Stomach (tissue), 4 donors: Measurements from ENCODE around the gene ALG1.

Experiments used
- POLR2AphosphoS5 ChIP-seq, 3 donors: sonication (generic); formaldehyde crosslinking; IDR thresholded peaks; one replicate each; pipeline ENCODE4 v1.6.1; 2016; ENCODE audit warnings: antibody characterized with exemption in 3 of 3
- TF ChIP-seq, protein P1 (sequence below), 7 experiments: fragments of 450-650 bp in 4 of 7; fragments of 200-600 bp in 3 of 7; sonication (generic) in 3 of 7; IDR thresholded peaks; one replicate each; pipeline ENCODE4 v1.5.1; 2016 to 2019; ENCODE audit warnings: antibody characterized with exemption in 7 of 7, control low read depth in 2 of 7, mild to moderate bottlenecking in 1 of 7

DNA sequence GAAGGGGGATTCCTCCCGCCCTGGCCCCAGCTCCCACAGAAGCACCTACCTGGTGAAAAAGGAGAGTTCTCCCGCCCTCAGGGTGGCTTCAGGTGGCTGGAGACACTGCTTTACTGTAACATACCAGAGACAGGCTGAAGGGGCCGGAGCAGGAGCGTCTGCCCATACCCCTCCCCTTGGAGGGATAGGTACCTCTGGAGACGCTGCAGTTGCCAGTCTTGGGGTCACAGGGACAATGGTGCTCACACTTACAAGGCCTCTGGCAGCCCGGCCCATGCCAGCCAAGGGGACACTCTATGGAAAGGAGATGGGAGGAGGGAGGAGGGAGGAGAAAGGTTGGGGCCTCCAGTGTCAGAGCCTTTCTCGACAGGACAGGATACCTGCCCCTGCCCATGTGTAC, 44.6 kb upstream of the ALG1 start:
- TF ChIP-seq, protein P1, sequence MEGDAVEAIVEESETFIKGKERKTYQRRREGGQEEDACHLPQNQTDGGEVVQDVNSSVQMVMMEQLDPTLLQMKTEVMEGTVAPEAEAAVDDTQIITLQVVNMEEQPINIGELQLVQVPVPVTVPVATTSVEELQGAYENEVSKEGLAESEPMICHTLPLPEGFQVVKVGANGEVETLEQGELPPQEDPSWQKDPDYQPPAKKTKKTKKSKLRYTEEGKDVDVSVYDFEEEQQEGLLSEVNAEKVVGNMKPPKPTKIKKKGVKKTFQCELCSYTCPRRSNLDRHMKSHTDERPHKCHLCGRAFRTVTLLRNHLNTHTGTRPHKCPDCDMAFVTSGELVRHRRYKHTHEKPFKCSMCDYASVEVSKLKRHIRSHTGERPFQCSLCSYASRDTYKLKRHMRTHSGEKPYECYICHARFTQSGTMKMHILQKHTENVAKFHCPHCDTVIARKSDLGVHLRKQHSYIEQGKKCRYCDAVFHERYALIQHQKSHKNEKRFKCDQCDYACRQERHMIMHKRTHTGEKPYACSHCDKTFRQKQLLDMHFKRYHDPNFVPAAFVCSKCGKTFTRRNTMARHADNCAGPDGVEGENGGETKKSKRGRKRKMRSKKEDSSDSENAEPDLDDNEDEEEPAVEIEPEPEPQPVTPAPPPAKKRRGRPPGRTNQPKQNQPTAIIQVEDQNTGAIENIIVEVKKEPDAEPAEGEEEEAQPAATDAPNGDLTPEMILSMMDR (IDR thresholded peaks at IDR 0.05): no peak
- TF ChIP-seq POLR2AphosphoS5 (IDR thresholded peaks at IDR 0.05): no peak
